BE2C (cell line): ENCODE results near the gene LCN12.
"Not testable (repeated sequence)": the region's sequence is repeated elsewhere in the genome, so short reads cannot be mapped to it uniquely, and the experiment has no call there.

Experiments used
- DNase-seq: peaks from one replicate; pipeline ENCODE4 v3.0.0-alpha.2; 2020
- H3K27me3 ChIP-seq: fragments of 250-450 bp; sonication (Bioruptor Pico); 2 replicates; pipeline ENCODE4 v1.5.1; 2020; ENCODE audit warnings: mild to moderate bottlenecking
- H3K36me3 ChIP-seq: fragments of 250-450 bp; sonication (Bioruptor Pico); 2 replicates; pipeline ENCODE4 v1.5.1; 2020; ENCODE audit warnings: mild to moderate bottlenecking
- H3K4me1 ChIP-seq: fragments of 250-450 bp; sonication (Bioruptor Pico); 2 replicates; pipeline ENCODE4 v1.5.1; 2020
- H3K4me3 ChIP-seq: 2 replicates; pipeline ENCODE4 v1.5.1; 2011; ENCODE audit warnings: low read depth, low read length
- H3K9me3 ChIP-seq: fragments of 250-450 bp; sonication (Bioruptor Pico); 2 replicates; pipeline ENCODE4 v1.5.1; 2020
- CTCF ChIP-seq: IDR thresholded peaks from 2 replicates; pipeline ENCODE4 v1.5.1; 2012; ENCODE audit warnings: mild to moderate bottlenecking, low read depth, low read length

LCN12 gene

DNA sequence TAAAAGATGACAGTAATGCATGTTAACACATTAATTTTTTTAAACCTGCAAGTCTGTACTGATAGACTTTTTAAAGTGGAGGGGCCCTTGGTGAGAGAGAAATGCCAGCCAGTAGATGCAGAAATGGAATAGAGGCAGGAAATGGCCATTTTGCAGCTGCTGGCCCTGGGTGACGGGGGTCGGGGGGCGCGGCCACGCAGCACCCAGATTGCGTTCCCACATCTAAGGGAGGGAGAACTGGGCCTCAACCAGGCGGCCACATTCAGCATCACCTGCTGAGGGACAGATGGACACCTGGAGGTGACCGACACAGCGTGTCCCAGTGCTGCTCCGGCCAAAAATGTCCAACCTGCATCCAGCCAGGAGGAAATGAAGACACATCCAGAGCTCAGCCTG, 50.6 kb downstream of the LCN12 start:
- no peak overlapping the region for H3K4me3 ChIP-seq
- no peaks in the 10 kb centered on the region for H3K9me3 ChIP-seq
- TF ChIP-seq CTCF: no peak
- no peaks in the 10 kb centered on the region for H3K36me3 ChIP-seq
- no peaks in the 10 kb centered on the region for H3K27me3 ChIP-seq
- H3K4me1 ChIP-seq: no peaks in the 10 kb centered on the region
- DNase-seq: no peak

DNA sequence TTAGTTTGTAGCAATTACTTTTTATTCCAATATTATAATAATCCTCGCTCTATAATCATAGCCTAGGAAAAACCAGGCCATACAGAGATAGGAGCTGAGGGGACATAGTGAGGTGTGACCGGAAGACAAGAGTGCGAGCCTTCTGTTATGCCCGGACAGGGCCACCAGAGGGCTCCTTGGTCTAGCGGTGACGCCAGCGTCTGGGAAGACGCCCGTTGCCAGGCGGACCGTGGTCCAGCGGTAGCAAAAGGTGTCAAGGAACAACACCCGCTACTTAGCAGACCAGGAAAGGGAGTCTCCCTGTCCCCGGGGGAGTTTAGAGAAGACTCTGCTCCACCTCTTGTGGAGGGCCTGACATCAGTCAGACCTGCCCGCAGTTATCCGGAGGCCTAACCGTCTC, 52.2 kb downstream of the LCN12 start:
- not testable (repeated sequence) for H3K36me3 ChIP-seq, H3K27me3 ChIP-seq, H3K9me3 ChIP-seq, H3K4me3 ChIP-seq, H3K4me1 ChIP-seq
- TF ChIP-seq CTCF: peak; percentile 45
- peak; percentile 57 for DNase-seq
